Measurements from ENCODE around the gene IGFBP6.

The IGFBP6 gene

GRCh38 chr12:53115891-53116648, 18.6 kb downstream of the IGFBP6 start:
- DNase-seq (ENCODE audit: low read depth, low spot score): no peak

DNA sequence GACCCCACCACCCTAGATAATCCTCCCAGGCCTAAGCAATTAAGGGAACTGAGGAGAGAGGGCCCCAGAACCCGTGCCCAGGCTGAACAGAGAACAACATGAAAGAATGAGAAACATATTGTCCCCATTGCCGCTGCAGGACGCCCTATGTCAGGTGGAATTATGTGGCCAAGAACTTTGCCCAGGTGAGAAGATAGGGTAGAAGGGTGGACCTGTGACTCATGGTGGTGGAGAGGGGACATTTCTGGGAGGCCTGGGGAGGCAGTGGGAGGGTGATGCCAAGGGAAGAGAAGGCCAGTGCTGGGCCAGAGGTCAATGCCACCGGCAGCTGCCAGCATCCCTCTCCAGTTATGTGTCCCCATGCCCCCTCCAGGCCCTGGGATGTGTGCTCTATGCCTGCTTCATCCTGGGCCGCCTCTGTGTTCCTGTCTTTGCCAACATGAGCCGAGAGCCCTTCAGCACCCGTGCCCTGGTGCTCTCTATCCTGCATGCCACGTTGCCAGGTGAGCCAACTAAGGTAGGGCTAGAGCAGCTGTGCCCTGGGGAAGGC, 21.4 kb downstream of the IGFBP6 start:
- DNase-seq (ENCODE audit: low read depth, low spot score): no peak

DNA sequence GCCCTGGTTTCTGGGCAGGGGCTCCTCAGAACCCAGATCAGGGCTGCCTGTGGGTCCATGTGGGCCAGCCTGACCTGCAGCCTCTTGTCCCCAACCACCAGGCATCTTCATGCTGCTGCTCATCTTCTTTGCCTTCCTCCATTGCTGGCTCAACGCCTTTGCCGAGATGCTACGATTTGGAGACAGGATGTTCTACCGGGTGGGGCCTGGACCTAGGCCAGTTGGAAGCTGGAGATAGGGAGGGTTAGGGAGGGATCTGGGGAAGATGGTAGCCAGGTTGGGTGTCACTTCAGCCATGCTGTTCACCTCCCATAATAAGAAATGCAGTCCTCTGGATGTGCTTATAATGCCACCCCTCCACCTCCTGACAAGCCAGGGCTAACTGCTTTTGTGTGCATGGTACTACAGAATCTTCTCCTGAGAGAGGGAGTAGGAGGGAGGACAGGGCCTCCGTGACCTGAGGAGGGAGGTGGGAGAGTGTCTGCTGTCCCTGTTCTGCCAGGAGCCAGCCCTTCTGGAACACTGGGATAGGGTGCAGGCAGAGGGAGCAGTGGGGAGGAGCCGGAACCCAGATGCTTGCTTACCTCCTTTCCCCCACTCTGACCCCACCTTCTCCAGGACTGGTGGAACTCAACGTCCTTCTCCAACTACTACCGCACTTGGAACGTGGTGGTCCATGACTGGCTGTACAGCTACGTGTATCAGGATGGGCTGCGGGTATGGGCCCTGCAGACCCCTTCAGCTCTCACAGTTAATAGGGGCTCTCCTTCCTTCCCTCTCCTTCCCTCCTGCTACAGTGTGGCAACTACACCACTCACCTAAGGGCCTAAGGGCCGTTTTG, 23.4 kb downstream of the IGFBP6 start:
- DNase-seq (ENCODE audit: low read depth, low spot score): no peak

GRCh38 chr12:53122961-53123468, 25.5 kb downstream of the IGFBP6 start:
- DNase-seq (ENCODE audit: low read depth, low spot score): no peak

GRCh38 chr12:53123578-53124351, 26.3 kb downstream of the IGFBP6 start:
- DNase-seq (ENCODE audit: low read depth, low spot score): no peak

DNA sequence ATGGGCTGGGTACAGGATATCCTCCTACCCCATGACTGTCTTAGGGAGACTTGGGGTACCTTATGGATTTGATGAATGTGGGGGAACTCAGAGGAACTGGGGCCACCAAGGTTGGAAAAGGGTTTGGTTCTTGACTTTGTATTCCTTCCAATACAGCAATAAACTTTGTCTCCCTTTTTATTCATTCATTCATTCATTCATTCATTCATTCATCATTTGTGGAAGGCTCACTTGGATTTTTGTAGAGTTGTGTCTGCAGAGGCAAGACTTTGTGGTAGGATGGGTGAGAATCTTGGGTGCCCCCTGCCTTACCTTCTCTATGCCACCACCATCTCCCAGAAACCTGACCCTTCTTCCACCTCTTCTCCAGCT, 26.9 kb downstream of the IGFBP6 start:
- DNase-seq (ENCODE audit: low read depth, low spot score): no peak

DNA sequence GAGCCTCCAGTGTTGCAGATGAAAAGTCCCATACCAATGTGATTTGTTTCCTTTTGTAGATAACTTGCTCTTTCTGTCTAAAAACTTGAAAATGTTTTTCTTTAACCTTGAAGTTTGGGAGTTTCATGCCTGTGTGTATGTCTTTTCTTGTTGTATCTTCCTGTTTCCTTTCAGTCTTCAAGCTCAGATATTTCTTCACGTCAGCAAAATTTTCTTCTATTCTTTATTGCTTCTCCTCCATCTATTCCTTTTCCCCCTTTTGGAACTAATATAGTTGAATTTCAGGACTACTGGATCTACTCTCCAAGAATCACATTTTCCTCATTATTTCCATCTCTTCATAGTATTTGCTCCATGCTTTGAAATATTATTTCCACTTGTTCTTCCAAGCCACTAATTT, 29.7 kb downstream of the IGFBP6 start:
- DNase-seq (ENCODE audit: low read depth, low spot score): no peak

- no peak for DNase-seq (ENCODE audit: low read depth, low spot score)
Measured at GRCh38 chr12:53128780-53129569, 31.5 kb downstream of the IGFBP6 start.

DNA sequence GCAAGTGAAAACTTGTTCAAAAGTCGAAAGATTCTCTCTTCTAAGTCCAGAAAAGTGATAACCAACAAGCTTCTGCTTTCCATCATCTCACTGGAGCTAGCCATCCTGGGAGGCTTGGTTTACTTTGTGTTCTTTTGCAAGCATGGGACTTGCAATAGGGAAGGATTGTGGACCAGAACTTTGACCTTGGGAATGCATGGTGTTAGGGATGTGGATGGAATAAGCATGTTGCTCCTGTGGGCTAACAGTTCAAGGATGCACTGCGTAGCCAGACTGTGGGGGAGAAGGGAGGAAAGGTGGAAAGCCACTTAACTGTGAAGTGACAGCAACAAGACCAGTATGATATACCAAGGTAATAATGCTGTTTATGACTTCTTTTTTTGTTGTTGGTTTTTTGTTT, 34.4 kb downstream of the IGFBP6 start:
- DNase-seq (ENCODE audit: low read depth, low spot score): no peak

DNA sequence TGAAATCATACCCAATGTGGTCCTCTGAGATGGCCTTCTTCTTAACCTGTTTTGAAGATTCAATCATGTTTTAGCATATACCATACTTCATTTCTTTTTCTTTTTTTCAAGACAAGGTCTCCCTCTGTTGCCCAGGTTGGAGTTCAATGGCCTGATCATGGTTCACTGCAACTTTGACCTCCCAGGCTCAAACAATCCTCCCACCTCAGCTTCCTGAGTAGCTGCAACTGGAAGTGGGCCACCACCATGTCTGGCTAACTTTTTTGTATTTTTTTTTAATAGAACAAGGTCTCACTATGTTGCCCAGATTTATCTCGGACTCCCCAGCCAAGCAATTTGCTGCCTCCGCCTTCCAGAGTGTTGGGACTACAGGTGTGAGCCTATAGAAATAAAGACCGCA, 36.3 kb downstream of the IGFBP6 start:
- no peak for DNase-seq (ENCODE audit: low read depth, low spot score)

GRCh38 chr12:53143355-53143754, 45.9 kb downstream of the IGFBP6 start:
- DNase-seq (ENCODE audit: low read depth, low spot score): no peak

DNA sequence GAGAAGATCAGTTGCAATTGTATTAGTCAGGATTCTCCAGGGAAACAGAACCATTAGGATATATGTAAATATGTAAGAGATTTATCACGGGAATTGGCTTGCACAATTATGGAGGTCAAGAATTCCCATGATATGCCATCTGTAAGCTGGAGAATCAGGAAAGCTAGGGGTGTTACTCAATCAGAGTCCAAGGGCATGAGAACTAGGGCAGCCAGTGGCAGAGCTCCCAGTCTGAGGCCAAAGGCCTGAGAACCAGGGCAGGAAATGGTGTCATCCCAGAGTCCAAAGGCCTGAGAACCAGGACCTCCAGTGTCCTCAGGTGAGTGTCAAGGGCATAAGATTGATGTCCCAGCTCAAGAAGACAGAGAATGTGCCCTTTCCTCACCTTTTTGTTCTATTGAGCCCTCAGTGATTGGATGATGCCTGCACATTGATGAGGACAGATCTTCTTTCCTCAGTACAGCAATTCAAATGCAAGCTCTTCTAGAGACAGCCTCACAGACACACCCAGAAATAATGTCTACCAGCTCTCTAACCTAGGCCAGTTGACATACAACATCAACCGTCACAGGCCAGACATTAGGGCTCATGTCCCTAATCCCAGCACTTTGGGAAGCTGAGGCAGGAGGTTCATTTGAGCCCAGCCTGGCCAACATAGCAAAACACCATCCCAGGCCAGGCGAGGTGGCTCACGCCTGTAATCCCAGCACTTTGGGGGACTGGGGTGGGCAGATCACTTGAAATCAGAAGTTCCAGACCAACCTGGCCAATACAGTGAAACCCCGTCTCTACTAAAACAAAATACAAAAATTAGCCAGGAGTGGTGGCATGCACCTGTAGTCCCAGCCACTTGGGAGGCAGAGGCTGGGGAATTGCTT, 48.2 kb downstream of the IGFBP6 start:
- no peak for DNase-seq (ENCODE audit: low read depth, low spot score)

GRCh38 chr12:53147181-53147580, 49.7 kb downstream of the IGFBP6 start:
- DNase-seq (ENCODE audit: low read depth, low spot score): no peak

GRCh38 chr12:53147653-53148052, 50.2 kb downstream of the IGFBP6 start:
- DNase-seq (ENCODE audit: low read depth, low spot score): no peak

GRCh38 chr12:53151039-53151438, 53.6 kb downstream of the IGFBP6 start:
- no peak for DNase-seq (ENCODE audit: low read depth, low spot score)
